H1 (cell line): ENCODE results near the gene ELOVL6. TPM values are rescaled to one million over a fixed set of nuclear protein-coding genes. Genes with fewer than 3 reads are reported as not detected.

Experiments
- CTCF ChIA-PET: fragments of 300-600 bp; sonication (Branson Sonifier 250); formaldehyde crosslinking; loops from one replicate; lab custom pipeline; 2021; ENCODE audit not compliant: partially characterized antibody; lab: Charles Lee
- POLR2A ChIA-PET: fragments of 300-600 bp; sonication (Branson Sonifier 250); formaldehyde crosslinking; loops from one replicate; lab custom pipeline; 2021; ENCODE audit warnings: inconsistent platforms; ENCODE audit not compliant: partially characterized antibody; lab: Charles Lee
- DNase-seq, 2 experiments: peaks; one replicate each; pipeline versions ENCODE4 v3.0.0 to v3.0.0-alpha.2; 2010 to 2022; ENCODE audit warnings: low spot score in 2 of 2, low read depth in 1 of 2, mixed read lengths in 1 of 2
- FAIRE-seq: peaks from 2 replicates; lab custom pipeline; 2011; peaks lifted over from hg19 to GRCh38; lab: Jason Lieb, UNC
- H2AFZ ChIP-seq: 2 replicates; pipeline ENCODE4 v1.8.1; 2012; ENCODE audit warnings: low read length, inconsistent platforms
- H2AK5ac ChIP-seq: 2 replicates; pipeline ENCODE4 v1.6.1; 2013; ENCODE audit warnings: low read depth, low read length
- H2BK120ac ChIP-seq: replicated peaks from 2 replicates; pipeline ENCODE3; 2013; ENCODE audit warnings: low read depth, low read length, inconsistent platforms
- H2BK12ac ChIP-seq: 2 replicates; pipeline ENCODE4 v1.6.1; 2013; ENCODE audit warnings: low read depth, low read length
- H2BK15ac ChIP-seq: 2 replicates; pipeline ENCODE4 v1.6.1; 2013; ENCODE audit warnings: low read length
- H2BK20ac ChIP-seq: 2 replicates; pipeline ENCODE4 v1.6.1; 2013; ENCODE audit warnings: low read length
- H2BK5ac ChIP-seq: 2 replicates; pipeline ENCODE4 v1.6.1; 2013; ENCODE audit warnings: low read depth, low read length
- H3K14ac ChIP-seq: 2 replicates; pipeline ENCODE4 v1.6.1; 2013; ENCODE audit warnings: inconsistent platforms; ENCODE audit not compliant: insufficient read length
- H3K18ac ChIP-seq: 2 replicates; pipeline ENCODE4 v1.6.1; 2013; ENCODE audit warnings: low read length; ENCODE audit errors: extremely low read depth
- H3K23ac ChIP-seq: 2 replicates; pipeline ENCODE4 v1.6.1; 2013; ENCODE audit warnings: inconsistent platforms; ENCODE audit not compliant: insufficient read length
- H3K23me2 ChIP-seq: 2 replicates; pipeline ENCODE4 v1.6.1; 2013; ENCODE audit warnings: low read depth, low read length
- H3K27ac ChIP-seq: 2 replicates; pipeline ENCODE4 v1.6.1; 2011; ENCODE audit warnings: low read depth, low read length, inconsistent platforms
- H3K27me3 ChIP-seq, 4 experiments: replicated peaks in 1 of 4; 1 replicate in 1 of 4; 2 replicates in 3 of 4; pipeline versions ENCODE4 v1.6.1 to v1.8.1; 2011 to 2013; ENCODE audit warnings: low read length in 3 of 4, mild to moderate bottlenecking in 3 of 4, inconsistent platforms in 2 of 4, mixed read lengths in 2 of 4, moderate library complexity in 1 of 4; ENCODE audit not compliant: control insufficient read depth in 3 of 4, insufficient read depth in 3 of 4; ENCODE audit errors: extremely low read depth in 1 of 4
- H3K36me3 ChIP-seq, 4 experiments: 2 replicates each; pipeline versions ENCODE4 v1.6.1 to v1.8.1; 2011 to 2013; ENCODE audit warnings: mild to moderate bottlenecking in 4 of 4, low read length in 3 of 4, moderate library complexity in 2 of 4, control low read depth in 1 of 4, inconsistent platforms in 1 of 4; ENCODE audit not compliant: insufficient read depth in 4 of 4, control insufficient read depth in 2 of 4
- H3K4ac ChIP-seq: replicated peaks from 2 replicates; pipeline ENCODE3; 2013; ENCODE audit warnings: low read length, low read depth, mixed read lengths, inconsistent platforms; ENCODE audit not compliant: insufficient read length
- H3K4me1 ChIP-seq, 4 experiments: replicated peaks in 1 of 4; 1 replicate in 1 of 4; 2 replicates in 3 of 4; pipeline versions ENCODE4 v1.6.1 to v1.8.1; 2011 to 2013; ENCODE audit warnings: low read length in 3 of 4, inconsistent platforms in 2 of 4, mixed read lengths in 1 of 4; ENCODE audit not compliant: insufficient read depth in 4 of 4, control insufficient read depth in 3 of 4
- H3K4me2 ChIP-seq, 2 experiments: 2 replicates each; pipeline versions ENCODE4 v1.6.1 to v1.8.1; 2011 to 2013; ENCODE audit warnings: low read depth in 2 of 2, low read length in 2 of 2, control low read depth in 1 of 2, inconsistent platforms in 1 of 2, mild to moderate bottlenecking in 1 of 2; ENCODE audit not compliant: insufficient read depth in 1 of 2
- H3K4me3 ChIP-seq, 4 experiments: fragments of 200-600, 300-600 bp in 1 of 4; sonication (generic), shearing (Covaris generic), sonication (Bioruptor Twin) in 1 of 4; 2 replicates each; pipeline versions ENCODE4 v1.5.1 to v1.8.1; 2011 to 2016; ENCODE audit warnings: low read length in 4 of 4, low read depth in 3 of 4, control low read depth in 2 of 4, inconsistent platforms in 2 of 4, mild to moderate bottlenecking in 2 of 4, mixed read lengths in 1 of 4, moderate library complexity in 1 of 4; ENCODE audit not compliant: insufficient read depth in 2 of 4; ENCODE audit errors: extremely low read depth in 1 of 4
- H3K56ac ChIP-seq: replicated peaks from 2 replicates; pipeline ENCODE3; 2013; ENCODE audit warnings: low read depth, mild to moderate bottlenecking, mixed read lengths, low read length, inconsistent platforms; ENCODE audit not compliant: insufficient read length
- H3K79me1 ChIP-seq: 2 replicates; pipeline ENCODE4 v1.6.1; 2013; ENCODE audit warnings: low read depth, low read length, control low read depth
- H3K79me2 ChIP-seq, 2 experiments: 2 replicates each; pipeline versions ENCODE4 v1.6.1 to v1.8.1; 2012 to 2013; ENCODE audit warnings: low read length in 2 of 2, mild to moderate bottlenecking in 2 of 2, inconsistent platforms in 1 of 2; ENCODE audit not compliant: insufficient read depth in 2 of 2, control insufficient read depth in 1 of 2
- H3K9ac ChIP-seq, 4 experiments: replicated peaks in 1 of 4; 1 replicate in 1 of 4; 2 replicates in 3 of 4; pipeline versions ENCODE4 v1.6.1 to v1.8.1; 2011 to 2013; ENCODE audit warnings: low read depth in 3 of 4, low read length in 3 of 4, control low read depth in 2 of 4, mild to moderate bottlenecking in 2 of 4, moderate library complexity in 2 of 4, inconsistent platforms in 1 of 4; ENCODE audit errors: extremely low read depth in 1 of 4
- H3K9me3 ChIP-seq, 2 experiments: 2 replicates each; pipeline versions ENCODE4 v1.6.1 to v1.8.1; 2012 to 2013; ENCODE audit warnings: mild to moderate bottlenecking in 2 of 2, moderate library complexity in 2 of 2, control low read depth in 1 of 2, inconsistent platforms in 1 of 2, low read depth in 1 of 2, low read length in 1 of 2, mixed read lengths in 1 of 2; ENCODE audit not compliant: insufficient read depth in 2 of 2
- H4K20me1 ChIP-seq, 2 experiments: replicated peaks in 1 of 2; 2 replicates each; pipeline versions ENCODE3 to v1.8.1; 2011 to 2013; ENCODE audit warnings: inconsistent platforms in 2 of 2, low read length in 2 of 2, mild to moderate bottlenecking in 1 of 2; ENCODE audit not compliant: insufficient read depth in 2 of 2, control insufficient read depth in 1 of 2
- H4K5ac ChIP-seq: 2 replicates; pipeline ENCODE4 v1.6.1; 2013; ENCODE audit warnings: low read length, low read depth, mixed read lengths, inconsistent platforms; ENCODE audit not compliant: insufficient read length
- H4K8ac ChIP-seq: 2 replicates; pipeline ENCODE4 v1.8.0; 2013; ENCODE audit warnings: mild to moderate bottlenecking, moderate library complexity, low read length, inconsistent platforms; ENCODE audit not compliant: insufficient read depth; ENCODE audit errors: extremely low read depth
- H4K91ac ChIP-seq: replicated peaks from 2 replicates; pipeline ENCODE3; 2013; ENCODE audit warnings: low read length, mixed read lengths, inconsistent platforms; ENCODE audit not compliant: insufficient read length
- BCL11A ChIP-seq, 2 experiments: IDR thresholded peaks; one replicate each; pipeline ENCODE4 v1.6.1; 2011; ENCODE audit warnings: low read depth in 2 of 2, low read length in 2 of 2, mild to moderate bottlenecking in 2 of 2
- EGR1 ChIP-seq: IDR thresholded peaks from 2 replicates; pipeline ENCODE4 v1.6.1; 2011; ENCODE audit warnings: low read depth, low read length, borderline replicate concordance
- GABPA ChIP-seq: IDR thresholded peaks from 2 replicates; pipeline ENCODE4 v1.6.1; 2011; ENCODE audit warnings: mild to moderate bottlenecking, low read length, moderate library complexity, borderline replicate concordance; ENCODE audit not compliant: insufficient read depth
- KDM4A ChIP-seq: IDR thresholded peaks from one replicate; pipeline ENCODE4 v1.7.1; 2012; ENCODE audit warnings: low read depth, mild to moderate bottlenecking, moderate library complexity, low read length, inconsistent platforms; ENCODE audit not compliant: severe bottlenecking
- RNF2 ChIP-seq: fragments of 200-900, 300-1000 bp; sonication (generic); IDR thresholded peaks from 2 replicates; pipeline ENCODE4 v1.7.1; 2016; ENCODE audit warnings: borderline replicate concordance, low read depth, mild to moderate bottlenecking, antibody characterized with exemption, low read length; ENCODE audit not compliant: poor library complexity, severe bottlenecking; ENCODE audit errors: missing control alignments
- TBP ChIP-seq: IDR thresholded peaks from 2 replicates; pipeline ENCODE4 v1.6.1; 2011; ENCODE audit warnings: low read depth, low read length, improper control_type of control experiment
- ZNF274 ChIP-seq: IDR thresholded peaks from 2 replicates; pipeline ENCODE4 v1.7.0; 2012; ENCODE audit warnings: low read length, borderline replicate concordance; ENCODE audit errors: extremely low read depth
- WGBS, 2 experiments: shearing (Covaris generic) in 1 of 2; methylation state at CpG; one replicate each; pipeline versions ENCODE4 v1.1.6 to v1.1.7; 2013 to 2015; ENCODE audit warnings: low lambda C conversion rate in 2 of 2, mixed read lengths in 2 of 2, inconsistent platforms in 1 of 2, low coverage in 1 of 2, missing lambda C conversion rate in 1 of 2; ENCODE audit not compliant: insufficient replicate concordance in 2 of 2, insufficient coverage in 1 of 2, insufficient read length in 1 of 2; ENCODE audit errors: extremely low coverage in 1 of 2, missing lambda C conversion rate in 1 of 2; 5-methylcytosine and 5-hydroxymethylcytosine counted together
- polyA plus RNA-seq, 7 experiments: library from polyadenylated mRNA; depleted of rRNA in 3 of 7; stranded (reverse) in 5 of 7; unstranded in 2 of 7; fragments of >200 nt in 5 of 7; fragments of 200-250 nt in 2 of 7; gene quantifications; 1 replicate in 5 of 7; 2 replicates in 1 of 7; 4 replicates in 1 of 7; pipeline versions ENCODE4 v1.2.1 to v1.2.3, GENCODE V29; 2011 to 2013; ENCODE audit warnings: missing spikeins in 2 of 7, mixed read lengths in 2 of 7
- total RNA-seq: library from RNA; stranded (reverse); fragmentation: NEBNext Ultra II Directional; extraction: Animal tissue kit (Norgen Biotek cat#: 25700); gene quantifications from 2 replicates; pipeline ENCODE4 v1.2.1, GENCODE V29; 2021

The ELOVL6 gene
- total and polyA plus RNA-seq, 2 of the 8 experiments (the other 6 are each of a cell fraction or from before 2014, with no cell fraction given) = 27.8 to 86.6 TPM

DNA sequence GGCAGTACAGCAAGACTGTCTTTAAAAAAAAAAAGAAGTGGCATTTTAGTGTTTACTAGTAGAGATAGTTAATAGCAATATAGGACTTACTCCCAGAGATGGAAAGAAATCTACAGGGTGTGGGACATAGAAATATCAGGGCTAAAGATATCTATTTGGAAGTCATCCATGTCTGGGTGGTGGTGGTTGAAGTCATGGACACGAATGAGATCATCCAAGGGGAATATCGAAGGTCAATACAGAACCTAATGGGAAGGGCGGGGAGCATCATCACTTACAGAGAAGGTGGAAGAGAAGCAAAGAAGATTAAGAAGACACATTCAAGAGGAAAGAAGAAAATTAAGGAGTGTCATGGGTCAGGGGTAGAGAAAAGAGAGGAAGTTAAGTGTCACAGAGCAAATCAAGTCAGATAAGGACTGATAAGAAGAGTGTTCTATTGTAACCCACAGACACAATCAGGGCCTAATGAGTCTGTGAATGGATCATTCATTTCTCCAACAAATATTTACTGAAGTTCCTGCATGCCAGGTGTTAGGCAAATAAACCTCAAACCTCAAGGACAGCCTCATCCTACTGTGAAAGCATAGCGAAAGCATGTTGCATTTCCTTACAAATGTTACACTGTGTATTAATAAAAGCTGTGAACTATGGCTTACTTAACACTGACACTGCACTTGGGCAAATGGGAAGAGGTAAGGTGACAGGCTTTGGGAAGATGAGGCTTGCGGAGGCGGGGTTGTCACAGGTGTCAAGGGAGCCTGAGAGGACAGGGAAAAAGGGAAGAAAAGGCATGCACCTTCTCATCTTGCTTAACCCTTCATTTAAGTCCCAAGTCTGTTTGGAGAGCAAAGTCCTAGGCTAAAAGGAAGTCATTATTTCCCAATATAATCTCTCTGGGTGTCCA is 65.3 kb downstream of the ELOVL6 start:
- CTCF ChIA-PET = no interaction called here

More for the DNA sequence above, 65.3 kb downstream of the ELOVL6 start:
- peaks cover 0 to 6% (median 3%) of the 10 kb centered on the region in 4 experiments; a peak in 2 of 8 replicates for H3K36me3 ChIP-seq
- no peak overlapping the region for H2BK12ac ChIP-seq
- no peak overlapping the region for H3K4me2 ChIP-seq
- POLR2A ChIA-PET = no interaction called here
- no peak overlapping the region for H2BK120ac ChIP-seq
- H3K27me3 ChIP-seq = no peaks in the 10 kb centered on the region
- H2AK5ac ChIP-seq = no peak overlapping the region
- H3K27ac ChIP-seq = no peak overlapping the region
- no peak overlapping the region for H2BK15ac ChIP-seq
- no peak overlapping the region for H3K14ac ChIP-seq
- WGBS, 2 experiments = 93% methylated on average over 6 of the region's 6 CpGs; no CpG with 5 or more reads in 1 of the 2 experiments
- H3K9ac ChIP-seq = no peak overlapping the region
- H3K79me1 ChIP-seq = no peaks in the 10 kb centered on the region
- H3K4me3 ChIP-seq = no peak overlapping the region
- no peak overlapping the region for H3K23ac ChIP-seq
- no peaks in the 10 kb centered on the region; a peak in 2 of 7 replicates for H3K4me1 ChIP-seq
- H3K9me3 ChIP-seq = no peaks in the 10 kb centered on the region
- no peak overlapping the region for H3K4ac ChIP-seq
- peaks cover 0 to 10% of the 10 kb centered on the region in 2 experiments for H4K20me1 ChIP-seq
- peaks cover 0 to 47% of the 10 kb centered on the region in 2 experiments; a peak in 2 of 4 replicates for H3K79me2 ChIP-seq
- H2BK20ac ChIP-seq = no peak overlapping the region
- no peak overlapping the region for H4K8ac ChIP-seq
- H3K18ac ChIP-seq = no peak overlapping the region
- TF ChIP-seq EGR1 (no peak), RNF2 (no peak), ZNF274 (no peak), TBP (no peak), KDM4A (no peak), GABPA (no peak), BCL11A (IDR thresholded peaks at IDR 0.05; ENCODE audit: low read depth in 2 of 2, low read length in 2 of 2) (no peak)
- no peak overlapping the region for H2BK5ac ChIP-seq
- no peak overlapping the region for H4K5ac ChIP-seq
- FAIRE-seq (no peak), DNase-seq (no peak)
- no peak overlapping the region for H3K56ac ChIP-seq
- H4K91ac ChIP-seq = no peak overlapping the region
- no peaks in the 10 kb centered on the region for H3K23me2 ChIP-seq
- no peak overlapping the region for H2AFZ ChIP-seq
